Measurements from ENCODE around the gene MARCHF3. TPM values are rescaled to one million over a fixed set of nuclear protein-coding genes. Genes with fewer than 3 reads are reported as not detected.

MARCHF3 gene
- total and polyA plus RNA-seq, 2 of the 13 experiments (the other 11 are each of a cell fraction or from before 2014, with no cell fraction given) = 4.8 to 11.9 TPM

GRCh38 chr5:127030259-127031146, at the start of gene MARCHF3 (continued):
- TF ChIP-seq ZNF432 (CRISPR knock-in tag; IDR thresholded peaks at IDR 0.05; ENCODE audit: borderline replicate concordance) = no peak
- 0 out of 2 replicates have a peak, but pooled peaks have one; percentile 57 for TF ChIP-seq MED1 (CRISPR knock-in tag; IDR thresholded peaks at IDR 0.05)
- TF ChIP-seq TEF (CRISPR knock-in tag; IDR thresholded peaks at IDR 0.05) = no peak
- peak; percentile 86; the same call in 1 of the 2 replicates for TF ChIP-seq KMT2A (CRISPR knock-in tag; IDR thresholded peaks at IDR 0.05)
- TF ChIP-seq ZNF407 (CRISPR knock-in tag; IDR thresholded peaks at IDR 0.05; ENCODE audit: not compliant biosample characterization) = peak; percentile 49
- peak; percentile 15; the same call in 1 of the 2 replicates for TF ChIP-seq RARA (CRISPR knock-in tag; IDR thresholded peaks at IDR 0.05)
- peak; percentile 79 for TF ChIP-seq CEBPB (IDR thresholded peaks at IDR 0.05; ENCODE audit: borderline replicate concordance, low read depth, low read length)
- no peak for TF ChIP-seq CENPT (CRISPR knock-in tag; IDR thresholded peaks at IDR 0.05; ENCODE audit: low read depth)
- TF ChIP-seq HHEX (CRISPR knock-in tag; IDR thresholded peaks at IDR 0.05) = no peak
- TF ChIP-seq NKX3-1 (CRISPR knock-in tag; IDR thresholded peaks at IDR 0.05) = peak; percentile 88
- TF ChIP-seq, protein P1, sequence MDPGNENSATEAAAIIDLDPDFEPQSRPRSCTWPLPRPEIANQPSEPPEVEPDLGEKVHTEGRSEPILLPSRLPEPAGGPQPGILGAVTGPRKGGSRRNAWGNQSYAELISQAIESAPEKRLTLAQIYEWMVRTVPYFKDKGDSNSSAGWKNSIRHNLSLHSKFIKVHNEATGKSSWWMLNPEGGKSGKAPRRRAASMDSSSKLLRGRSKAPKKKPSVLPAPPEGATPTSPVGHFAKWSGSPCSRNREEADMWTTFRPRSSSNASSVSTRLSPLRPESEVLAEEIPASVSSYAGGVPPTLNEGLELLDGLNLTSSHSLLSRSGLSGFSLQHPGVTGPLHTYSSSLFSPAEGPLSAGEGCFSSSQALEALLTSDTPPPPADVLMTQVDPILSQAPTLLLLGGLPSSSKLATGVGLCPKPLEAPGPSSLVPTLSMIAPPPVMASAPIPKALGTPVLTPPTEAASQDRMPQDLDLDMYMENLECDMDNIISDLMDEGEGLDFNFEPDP (CRISPR knock-in tag; conservative IDR thresholded peaks at IDR 0.05) = no peak
- TF ChIP-seq, protein P2, sequence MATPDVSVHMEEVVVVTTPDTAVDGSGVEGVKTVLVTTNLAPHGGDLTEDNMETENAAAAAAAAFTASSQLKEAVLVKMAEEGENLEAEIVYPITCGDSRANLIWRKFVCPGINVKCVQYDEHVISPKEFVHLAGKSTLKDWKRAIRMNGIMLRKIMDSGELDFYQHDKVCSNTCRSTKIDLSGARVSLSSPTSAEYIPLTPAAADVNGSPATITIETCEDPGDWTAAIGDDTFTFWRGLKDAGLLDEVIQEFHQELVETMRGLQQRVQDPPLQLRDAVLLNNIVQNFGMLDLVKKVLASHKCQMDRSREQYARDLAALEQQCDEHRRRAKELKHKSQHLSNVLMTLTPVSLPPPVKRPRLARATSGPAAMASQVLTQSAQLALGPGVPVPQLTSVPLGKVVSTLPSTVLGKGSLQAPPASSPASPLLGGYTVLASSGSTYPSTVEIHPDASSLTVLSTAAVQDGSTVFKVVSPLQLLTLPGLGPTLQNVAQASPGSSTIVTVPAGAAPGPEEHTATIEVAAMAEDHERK (CRISPR knock-in tag; IDR thresholded peaks at IDR 0.05; ENCODE audit: low read depth) = no peak
- TF ChIP-seq SNAPC2 (CRISPR knock-in tag; IDR thresholded peaks at IDR 0.05) = no peak
- TF ChIP-seq ZNF264 (CRISPR knock-in tag; IDR thresholded peaks at IDR 0.05) = no peak
- TF ChIP-seq GLI4 (CRISPR knock-in tag; IDR thresholded peaks at IDR 0.05; ENCODE audit: borderline replicate concordance) = no peak
- TF ChIP-seq ZNF670 (CRISPR knock-in tag; IDR thresholded peaks at IDR 0.05; ENCODE audit: borderline replicate concordance) = peak; percentile 57; the same call in 1 of the 2 replicates
- TF ChIP-seq KAT7 (CRISPR knock-in tag; IDR thresholded peaks at IDR 0.05; ENCODE audit: borderline replicate concordance) = no peak
